Common myeloid progenitor, CD34-positive (primary cell): ENCODE measurements around the gene VPS18.

Experiments used
- CTCF ChIA-PET: fragments of 350-600 bp; sonication (Branson Sonifier 250); formaldehyde crosslinking; loops from one replicate; lab custom pipeline; 2021; ENCODE audit warnings: antibody characterized with exemption; lab: Charles Lee
- POLR2A ChIA-PET: fragments of 350-600 bp; sonication (Branson Sonifier 250); formaldehyde crosslinking; loops from one replicate; lab custom pipeline; 2021; ENCODE audit warnings: antibody characterized with exemption; lab: Charles Lee
- DNase-seq, 3 donors: peaks; one replicate each; pipeline versions ENCODE4 v3.0.0 to v3.0.0-alpha.2; 2013
- H3K27ac ChIP-seq, 2 experiments: 1 replicate in 1 of 2; 2 replicates in 1 of 2; pipeline ENCODE4 v1.7.0; 2013; ENCODE audit warnings: inconsistent platforms in 2 of 2, low read length in 2 of 2, mild to moderate bottlenecking in 2 of 2, low read depth in 1 of 2, moderate library complexity in 1 of 2; ENCODE audit not compliant: severe bottlenecking in 2 of 2, insufficient read depth in 1 of 2, poor library complexity in 1 of 2
- H3K27me3 ChIP-seq, 5 experiments: replicated peaks in 2 of 5; 1 replicate in 3 of 5; 2 replicates in 2 of 5; pipeline versions ENCODE4 v1.6.1 to v1.7.0; 2013; ENCODE audit warnings: low read length in 4 of 5, mild to moderate bottlenecking in 2 of 5, moderate library complexity in 2 of 5, inconsistent platforms in 1 of 5; ENCODE audit not compliant: insufficient read depth in 5 of 5, control insufficient read depth in 4 of 5
- H3K36me3 ChIP-seq, 4 experiments: 1 replicate in 2 of 4; 2 replicates in 2 of 4; pipeline versions ENCODE4 v1.6.1 to v1.7.0; 2013; ENCODE audit warnings: low read length in 3 of 4, control low read depth in 1 of 4, mild to moderate bottlenecking in 1 of 4; ENCODE audit not compliant: control insufficient read depth in 4 of 4, insufficient read depth in 4 of 4
- H3K4me1 ChIP-seq, 4 experiments: 1 replicate in 3 of 4; 2 replicates in 1 of 4; pipeline versions ENCODE4 v1.6.1 to v1.7.1; 2013; ENCODE audit warnings: low read length in 3 of 4, mild to moderate bottlenecking in 3 of 4, control low read depth in 1 of 4, inconsistent platforms in 1 of 4, moderate library complexity in 1 of 4; ENCODE audit not compliant: control insufficient read depth in 4 of 4, insufficient read depth in 4 of 4; ENCODE audit errors: control extremely low read depth in 1 of 4
- H3K4me3 ChIP-seq, 7 experiments: 1 replicate in 4 of 7; 2 replicates in 3 of 7; pipeline versions ENCODE4 v1.5.1 to v1.7.0; 2013; ENCODE audit warnings: mild to moderate bottlenecking in 7 of 7, low read length in 6 of 7, moderate library complexity in 6 of 7, inconsistent platforms in 2 of 7, low read depth in 2 of 7, control low read depth in 1 of 7; ENCODE audit not compliant: insufficient read depth in 4 of 7, control insufficient read depth in 1 of 7; ENCODE audit errors: extremely low read depth in 1 of 7
- H3K9me3 ChIP-seq, 5 experiments: 1 replicate in 4 of 5; 2 replicates in 1 of 5; pipeline versions ENCODE4 v1.6.1 to v1.7.1; 2013; ENCODE audit warnings: low read length in 4 of 5, mild to moderate bottlenecking in 2 of 5, inconsistent platforms in 1 of 5, low read depth in 1 of 5, moderate library complexity in 1 of 5; ENCODE audit not compliant: control insufficient read depth in 4 of 5, insufficient read depth in 2 of 5; ENCODE audit errors: control extremely low read depth in 1 of 5
- WGBS: methylation state at CpG from one replicate; pipeline ENCODE4 v1.1.5; 2013; ENCODE audit not compliant: insufficient coverage; 5-methylcytosine and 5-hydroxymethylcytosine counted together

The VPS18 gene

GRCh38 chr15:40867199-40867598 lies 27.1 kb upstream of the VPS18 start:
- no peaks in the 10 kb centered on the region for H3K9me3 ChIP-seq
- 96% methylated on average over 3 of the region's 4 CpGs for WGBS
- peaks cover 0 to 3% (median 0%) of the 10 kb centered on the region in 5 experiments for H3K27me3 ChIP-seq
- no peak for DNase-seq
- no peaks in the 10 kb centered on the region for H3K36me3 ChIP-seq
- CTCF ChIA-PET, result interaction anchor here (0.9 kb wide), 1 partner anchor 20 kb away, joined by 3 read pairs; no protein-coding TSS in a partner anchor
- no peak overlapping the region for H3K4me3 ChIP-seq
- H3K4me1 ChIP-seq, result peaks cover 0 to 6% (median 5%) of the 10 kb centered on the region in 4 experiments
- POLR2A ChIA-PET, result no interaction called here
- no peak overlapping the region for H3K27ac ChIP-seq

GRCh38 chr15:40869686-40870085 lies 24.6 kb upstream of the VPS18 start:
- peaks cover 0 to 3% (median 0%) of the 10 kb centered on the region in 5 experiments for H3K27me3 ChIP-seq
- H3K36me3 ChIP-seq, result no peaks in the 10 kb centered on the region
- H3K9me3 ChIP-seq, result no peaks in the 10 kb centered on the region
- CTCF ChIA-PET, result interaction anchor here (1.6 to 6.7 kb wide), 3 partner anchors 22 to 27 kb away, joined by 5 to 41 read pairs (median 38); partner anchors contain the start of genes SPINT1 and VPS18
- no peak overlapping the region for H3K27ac ChIP-seq
- POLR2A ChIA-PET, result no interaction called here
- H3K4me3 ChIP-seq, result no peak overlapping the region
- 86% methylated on average over 3 of the region's 5 CpGs for WGBS
- peaks cover 0 to 19% (median 18%) of the 10 kb centered on the region in 4 experiments for H3K4me1 ChIP-seq
- DNase-seq, result no peak

GRCh38 chr15:40870716-40871115 lies 23.5 kb upstream of the VPS18 start:
- ChIA-PET CTCF (interaction anchor here (1.6 to 6.7 kb wide), 4 partner anchors 13 to 27 kb away, joined by 5 to 41 read pairs (median 34); partner anchors contain the start of genes SPINT1 and VPS18), POLR2A (interaction anchor here (0.6 kb wide), 1 partner anchor 305 kb away, joined by 5 read pairs; no protein-coding TSS in a partner anchor)
- H3K27me3 ChIP-seq, result peaks cover 0 to 3% (median 0%) of the 10 kb centered on the region in 5 experiments
- H3K9me3 ChIP-seq, result no peaks in the 10 kb centered on the region
- no peak for DNase-seq
- no peak overlapping the region for H3K4me3 ChIP-seq
- WGBS, result 100% methylated on average over 1 of the region's 1 CpG
- H3K4me1 ChIP-seq, result peaks cover 0 to 19% (median 17%) of the 10 kb centered on the region in 4 experiments
- no peak overlapping the region for H3K27ac ChIP-seq
- no peaks in the 10 kb centered on the region for H3K36me3 ChIP-seq

- POLR2A ChIA-PET, result no interaction called here
Observed at GRCh38 chr15:40871749-40872617, 22.3 kb upstream of the VPS18 start.

GRCh38 chr15:40872791-40873693 lies 21.2 kb upstream of the VPS18 start:
- Histone ChIP-seq H3K27ac (no peak overlapping the region), H3K27me3 (peaks cover 0 to 3% (median 0%) of the 10 kb centered on the region in 5 experiments), H3K36me3 (no peaks in the 10 kb centered on the region), H3K4me1 (peaks cover 0 to 18% (median 13%) of the 10 kb centered on the region in 4 experiments), H3K4me3 (peak overlapping the region in 6 of 7 experiments; percentile 51 to 77 (median 62)), H3K9me3 (no peaks in the 10 kb centered on the region)
- 72% methylated on average over 32 of the region's 33 CpGs for WGBS
- no peak for DNase-seq
- ChIA-PET CTCF (interaction anchor here (1.2 to 6.7 kb wide), 7 partner anchors 11 to 170 kb away, joined by 3 to 41 read pairs (median 4); partner anchors contain the start of gene VPS18), POLR2A (no interaction called here)

More at GRCh38 chr15:40871749-40872617, 22.3 kb upstream of the VPS18 start:
- WGBS, result 97% methylated on average over 12 of the region's 13 CpGs
- H3K9me3 ChIP-seq, result no peaks in the 10 kb centered on the region
- CTCF ChIA-PET, result interaction anchor here (1.0 to 6.7 kb wide), 6 partner anchors 12 to 86 kb away, joined by 3 to 41 read pairs (median 17); partner anchors contain the start of gene VPS18
- DNase-seq, result no peak
- peaks cover 0 to 18% (median 13%) of the 10 kb centered on the region in 4 experiments for H3K4me1 ChIP-seq
- H3K4me3 ChIP-seq, result no peak overlapping the region
- H3K27ac ChIP-seq, result no peak overlapping the region
- H3K27me3 ChIP-seq, result peaks cover 0 to 3% (median 0%) of the 10 kb centered on the region in 5 experiments
- H3K36me3 ChIP-seq, result no peaks in the 10 kb centered on the region

GRCh38 chr15:40873694-40874561 lies 20.3 kb upstream of the VPS18 start, which contains the start of gene RHOV:
Gene RHOV, minus strand, starts transcription at chr15:40874234. Its CDS starts 95 bp downstream, at chr15:40874139.
- Histone ChIP-seq H3K4me3 (peak within 1 kb of the TSS; percentile 37 to 77 (median 62)), H3K4me1 (peaks cover 0 to 18% (median 13%) of the 10 kb centered on the region in 4 experiments), H3K27ac (no peak within 1 kb of the TSS), H3K9me3 (no peaks in the 10 kb centered on the region), H3K36me3 (no peaks in the 10 kb centered on the region), H3K27me3 (peaks cover 0 to 3% (median 0%) of the 10 kb centered on the region in 5 experiments)
- under 1% methylated on average over 52 of the region's 74 CpGs for WGBS
- DNase-seq, result peak; percentile 57 to 72 (median 63)
- POLR2A ChIA-PET, result no interaction called here
- CTCF ChIA-PET, result interaction anchor here (1.3 to 6.7 kb wide), 6 partner anchors 10 to 171 kb away, joined by 4 to 41 read pairs (median 17); partner anchors contain the start of gene VPS18
